Measurements from ENCODE around the gene IQSEC1.

The IQSEC1 gene

DNA sequence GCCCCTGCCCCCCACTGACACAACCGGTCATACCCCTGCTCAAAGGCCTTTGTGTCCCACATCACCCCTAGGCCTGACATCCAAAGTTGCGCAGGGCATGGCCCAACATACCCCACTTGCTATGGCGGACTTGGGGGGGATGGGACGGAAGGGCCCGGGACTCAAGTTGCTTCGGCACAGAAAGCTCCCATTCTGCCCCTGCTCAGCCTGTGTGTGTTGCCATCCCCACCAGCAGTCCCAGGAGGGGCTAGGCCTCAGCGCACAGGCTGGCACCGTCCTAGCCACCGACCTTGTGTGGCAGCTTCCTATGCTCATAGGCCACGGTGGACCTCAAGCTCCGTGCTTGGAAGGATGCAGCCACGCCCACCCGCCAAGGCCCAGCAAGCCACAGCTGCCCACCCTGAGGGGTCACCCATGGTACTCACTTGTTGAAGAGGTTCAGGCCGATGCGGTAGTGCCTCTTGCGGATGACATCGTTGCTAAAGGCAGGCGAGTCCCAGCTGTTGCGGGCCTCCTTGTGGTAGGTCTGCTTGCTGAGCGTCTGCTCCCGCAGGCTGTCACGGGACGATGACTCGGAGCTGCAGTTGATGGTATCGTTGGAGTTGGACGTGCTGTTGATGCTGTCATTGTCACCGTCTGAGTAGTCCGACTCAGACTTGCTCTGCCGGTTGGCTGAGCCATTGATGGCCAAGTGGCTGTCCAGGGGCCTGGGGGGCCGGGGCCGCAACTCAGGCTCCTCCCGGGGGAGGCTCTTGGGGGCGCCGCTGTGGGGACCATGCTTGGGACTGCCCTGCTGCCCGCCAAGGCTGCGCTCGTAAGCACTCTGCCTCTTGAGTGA, 138.0 kb downstream of the IQSEC1 start:
- no peak overlapping the region for H3K27ac ChIP-seq (replicated peaks; ENCODE audit: low read length)
- no peak overlapping the region for H2BK12ac ChIP-seq (ENCODE audit: low read length)
- no peak overlapping the region for H3K4me2 ChIP-seq (ENCODE audit: insufficient read depth, low read length, poor library complexity, severe bottlenecking)
- no peak overlapping the region for H4K8ac ChIP-seq (ENCODE audit: low read depth, low read length)
- no peaks in the 10 kb centered on the region for H3K9me3 ChIP-seq (replicated peaks in 1 of 2; ENCODE audit: control insufficient read depth in 2 of 2, insufficient read depth in 1 of 2, low read depth in 1 of 2, low read length in 2 of 2)
- no peak overlapping the region for H3K4me3 ChIP-seq (ENCODE audit: low read length in 2 of 2)
- H3K14ac ChIP-seq (ENCODE audit: low read length): no peak overlapping the region
- WGBS, 2 donors (ENCODE audit: extremely low coverage in 2 of 2, insufficient read length in 2 of 2, insufficient replicate concordance in 1 of 2): no CpG with 5 or more reads among the region's 37 CpGs
- H4K91ac ChIP-seq (ENCODE audit: low read depth, low read length, poor library complexity): no peak overlapping the region
- H3K4ac ChIP-seq (ENCODE audit: low read length): no peak overlapping the region
- H3K4me1 ChIP-seq (ENCODE audit: control insufficient read depth in 2 of 2, insufficient read depth in 1 of 2, low read depth in 1 of 2, low read length in 2 of 2): no peaks in the 10 kb centered on the region
- no peak overlapping the region for H2AK5ac ChIP-seq (ENCODE audit: low read depth, low read length)
- peak overlapping the region; percentile 37 for H3K23ac ChIP-seq (ENCODE audit: low read depth, low read length, poor library complexity)
- peak overlapping the region; percentile 48 for H2BK5ac ChIP-seq (ENCODE audit: low read length)
- DNase-seq (ENCODE audit: low spot score): no peak
- H3K18ac ChIP-seq (ENCODE audit: low read length): peak overlapping the region; percentile 30
- no peak overlapping the region for H3K9ac ChIP-seq (ENCODE audit: low read depth, low read length, poor library complexity)
- no peak overlapping the region for H2BK15ac ChIP-seq (ENCODE audit: low read length)
- H3K36me3 ChIP-seq (replicated peaks in 1 of 2; ENCODE audit: control insufficient read depth in 2 of 2, insufficient read depth in 2 of 2, low read length in 2 of 2): peaks cover 36 to 81% of the 10 kb centered on the region in 2 donors
- peaks cover 22% of the 10 kb centered on the region for H3K79me1 ChIP-seq (ENCODE audit: low read depth, low read length)
- H2BK120ac ChIP-seq (ENCODE audit: low read depth, low read length): no peak overlapping the region
- no peak overlapping the region for H2AFZ ChIP-seq (ENCODE audit: low read length)
- H3K27me3 ChIP-seq (ENCODE audit: control insufficient read depth in 3 of 3, insufficient read depth in 3 of 3, low read depth in 1 of 3, low read length in 3 of 3): no peaks in the 10 kb centered on the region

DNA sequence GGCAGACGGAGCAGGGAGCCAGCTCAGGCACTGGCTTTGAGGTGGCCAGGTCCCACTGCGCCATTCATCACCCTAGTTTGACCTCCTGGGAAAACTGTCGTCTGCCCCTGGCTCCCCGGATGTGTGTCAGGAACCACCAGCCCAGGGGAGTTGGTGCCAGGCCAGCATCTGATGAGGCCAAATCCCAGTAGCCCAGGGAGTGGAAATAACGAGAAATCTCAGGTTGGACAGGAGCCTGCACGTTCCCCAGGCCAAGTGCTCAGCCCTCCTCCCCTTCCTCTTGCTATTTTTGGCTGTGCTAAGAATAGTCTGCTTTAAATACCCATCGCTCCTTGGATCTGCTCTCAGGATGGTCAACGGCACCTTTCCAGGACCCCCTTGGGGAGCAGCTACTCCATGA, 138.8 kb downstream of the IQSEC1 start:
- Histone ChIP-seq H3K4ac (ENCODE audit: low read length) (no peak overlapping the region), H2BK120ac (ENCODE audit: low read depth, low read length) (no peak overlapping the region), H3K23ac (ENCODE audit: low read depth, low read length, poor library complexity) (peak overlapping the region; percentile 29), H2BK15ac (ENCODE audit: low read length) (no peak overlapping the region), H3K18ac (ENCODE audit: low read length) (no peak overlapping the region), H3K14ac (ENCODE audit: low read length) (no peak overlapping the region), H4K91ac (ENCODE audit: low read depth, low read length, poor library complexity) (no peak overlapping the region), H3K36me3 (replicated peaks in 1 of 2; ENCODE audit: control insufficient read depth in 2 of 2, insufficient read depth in 2 of 2, low read length in 2 of 2) (peaks cover 34 to 74% of the 10 kb centered on the region in 2 donors), H2BK12ac (ENCODE audit: low read length) (no peak overlapping the region), H3K27ac (replicated peaks; ENCODE audit: low read length) (no peak overlapping the region), H2BK5ac (ENCODE audit: low read length) (no peak overlapping the region), H2AK5ac (ENCODE audit: low read depth, low read length) (no peak overlapping the region), H3K9me3 (replicated peaks in 1 of 2; ENCODE audit: control insufficient read depth in 2 of 2, insufficient read depth in 1 of 2, low read depth in 1 of 2, low read length in 2 of 2) (no peaks in the 10 kb centered on the region), H3K9ac (ENCODE audit: low read depth, low read length, poor library complexity) (no peak overlapping the region), H3K4me2 (ENCODE audit: insufficient read depth, low read length, poor library complexity, severe bottlenecking) (no peak overlapping the region), H2AFZ (ENCODE audit: low read length) (no peak overlapping the region), H3K79me1 (ENCODE audit: low read depth, low read length) (peaks cover 22% of the 10 kb centered on the region), H3K27me3 (ENCODE audit: control insufficient read depth in 3 of 3, insufficient read depth in 3 of 3, low read depth in 1 of 3, low read length in 3 of 3) (no peaks in the 10 kb centered on the region), H3K4me3 (ENCODE audit: low read length in 2 of 2) (no peak overlapping the region), H4K8ac (ENCODE audit: low read depth, low read length) (no peak overlapping the region), H3K4me1 (ENCODE audit: control insufficient read depth in 2 of 2, insufficient read depth in 1 of 2, low read depth in 1 of 2, low read length in 2 of 2) (no peaks in the 10 kb centered on the region)
- WGBS, 2 donors (ENCODE audit: extremely low coverage in 2 of 2, insufficient read length in 2 of 2, insufficient replicate concordance in 1 of 2): no CpG with 5 or more reads among the region's 8 CpGs
- no peak for DNase-seq (ENCODE audit: low spot score)

DNA sequence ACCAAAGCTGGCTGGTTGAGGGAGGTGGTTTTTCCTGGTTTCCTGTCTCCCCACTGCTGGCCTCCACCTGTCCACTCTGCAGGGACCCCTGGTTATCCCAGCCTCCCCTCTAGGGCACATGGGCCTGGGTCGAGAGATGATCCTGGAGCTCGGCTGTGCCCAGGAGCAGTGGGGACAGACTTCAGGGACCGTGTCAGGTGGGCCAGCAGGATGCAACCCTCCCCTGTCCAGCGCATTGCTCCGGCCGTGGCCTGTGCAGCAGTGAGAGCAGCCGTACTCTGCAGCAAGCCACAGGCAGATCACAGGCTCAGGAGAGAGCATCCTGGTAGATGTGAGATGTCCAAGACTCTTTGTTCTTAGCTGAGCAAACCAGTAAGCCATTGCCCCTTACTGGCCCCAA, 139.3 kb downstream of the IQSEC1 start:
- no peak overlapping the region for H2AFZ ChIP-seq (ENCODE audit: low read length)
- peaks cover 34 to 72% of the 10 kb centered on the region in 2 donors for H3K36me3 ChIP-seq (replicated peaks in 1 of 2; ENCODE audit: control insufficient read depth in 2 of 2, insufficient read depth in 2 of 2, low read length in 2 of 2)
- no peak overlapping the region for H3K18ac ChIP-seq (ENCODE audit: low read length)
- no peak overlapping the region for H2BK15ac ChIP-seq (ENCODE audit: low read length)
- H2BK12ac ChIP-seq (ENCODE audit: low read length): no peak overlapping the region
- no peak overlapping the region for H2AK5ac ChIP-seq (ENCODE audit: low read depth, low read length)
- no CpG with 5 or more reads among the region's 7 CpGs for WGBS, 2 donors (ENCODE audit: extremely low coverage in 2 of 2, insufficient read length in 2 of 2, insufficient replicate concordance in 1 of 2)
- H4K91ac ChIP-seq (ENCODE audit: low read depth, low read length, poor library complexity): no peak overlapping the region
- H2BK5ac ChIP-seq (ENCODE audit: low read length): no peak overlapping the region
- no peak overlapping the region for H3K23ac ChIP-seq (ENCODE audit: low read depth, low read length, poor library complexity)
- no peak for DNase-seq (ENCODE audit: low spot score)
- H3K79me1 ChIP-seq (ENCODE audit: low read depth, low read length): peaks cover 22% of the 10 kb centered on the region
- no peak overlapping the region for H3K14ac ChIP-seq (ENCODE audit: low read length)
- H3K9me3 ChIP-seq (replicated peaks in 1 of 2; ENCODE audit: control insufficient read depth in 2 of 2, insufficient read depth in 1 of 2, low read depth in 1 of 2, low read length in 2 of 2): no peaks in the 10 kb centered on the region
- no peak overlapping the region for H3K4me2 ChIP-seq (ENCODE audit: insufficient read depth, low read length, poor library complexity, severe bottlenecking)
- H3K4me3 ChIP-seq (ENCODE audit: low read length in 2 of 2): no peak overlapping the region
- no peaks in the 10 kb centered on the region for H3K4me1 ChIP-seq (ENCODE audit: control insufficient read depth in 2 of 2, insufficient read depth in 1 of 2, low read depth in 1 of 2, low read length in 2 of 2)
- no peak overlapping the region for H4K8ac ChIP-seq (ENCODE audit: low read depth, low read length)
- no peak overlapping the region for H3K27ac ChIP-seq (replicated peaks; ENCODE audit: low read length)
- H3K9ac ChIP-seq (ENCODE audit: low read depth, low read length, poor library complexity): no peak overlapping the region
- H3K4ac ChIP-seq (ENCODE audit: low read length): no peak overlapping the region
- H2BK120ac ChIP-seq (ENCODE audit: low read depth, low read length): no peak overlapping the region
- no peaks in the 10 kb centered on the region for H3K27me3 ChIP-seq (ENCODE audit: control insufficient read depth in 3 of 3, insufficient read depth in 3 of 3, low read depth in 1 of 3, low read length in 3 of 3)

DNA sequence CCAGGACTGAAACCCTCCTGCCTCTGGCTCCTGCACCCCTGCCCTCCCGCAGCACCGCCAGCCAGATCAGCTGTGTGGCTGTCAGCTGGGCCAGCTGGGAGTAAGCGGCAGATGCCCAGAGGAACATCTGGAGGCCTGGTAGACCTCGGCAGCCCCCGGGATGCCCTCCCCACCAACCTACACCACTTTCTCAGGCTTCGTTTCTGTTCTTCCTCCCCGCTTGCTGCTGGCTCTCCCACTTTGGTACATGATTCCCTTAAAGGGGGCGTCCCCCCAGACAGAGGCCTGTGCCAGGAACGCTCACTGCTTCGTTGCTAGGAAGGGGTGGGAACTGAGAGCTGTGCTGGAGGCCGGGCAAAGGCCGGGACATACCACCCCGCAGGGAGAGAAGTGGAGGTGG, 140.5 kb downstream of the IQSEC1 start:
- no peak overlapping the region for H2AFZ ChIP-seq (ENCODE audit: low read length)
- no peak for DNase-seq (ENCODE audit: low spot score)
- H3K18ac ChIP-seq (ENCODE audit: low read length): peak overlapping the region; percentile 11
- no peak overlapping the region for H3K4me2 ChIP-seq (ENCODE audit: insufficient read depth, low read length, poor library complexity, severe bottlenecking)
- no peak overlapping the region for H3K14ac ChIP-seq (ENCODE audit: low read length)
- WGBS, 2 donors (ENCODE audit: extremely low coverage in 2 of 2, insufficient read length in 2 of 2, insufficient replicate concordance in 1 of 2): no CpG with 5 or more reads among the region's 13 CpGs
- no peaks in the 10 kb centered on the region for H3K27me3 ChIP-seq (ENCODE audit: control insufficient read depth in 3 of 3, insufficient read depth in 3 of 3, low read depth in 1 of 3, low read length in 3 of 3)
- H3K27ac ChIP-seq (replicated peaks; ENCODE audit: low read length): no peak overlapping the region
- H3K4me1 ChIP-seq (ENCODE audit: control insufficient read depth in 2 of 2, insufficient read depth in 1 of 2, low read depth in 1 of 2, low read length in 2 of 2): no peaks in the 10 kb centered on the region
- H3K79me1 ChIP-seq (ENCODE audit: low read depth, low read length): peaks cover 19% of the 10 kb centered on the region
- H2AK5ac ChIP-seq (ENCODE audit: low read depth, low read length): no peak overlapping the region
- no peaks in the 10 kb centered on the region for H3K9me3 ChIP-seq (replicated peaks in 1 of 2; ENCODE audit: control insufficient read depth in 2 of 2, insufficient read depth in 1 of 2, low read depth in 1 of 2, low read length in 2 of 2)
- no peak overlapping the region for H2BK120ac ChIP-seq (ENCODE audit: low read depth, low read length)
- H2BK12ac ChIP-seq (ENCODE audit: low read length): no peak overlapping the region
- no peak overlapping the region for H3K4me3 ChIP-seq (ENCODE audit: low read length in 2 of 2)
- H3K9ac ChIP-seq (ENCODE audit: low read depth, low read length, poor library complexity): peak overlapping the region; percentile 3
- H4K8ac ChIP-seq (ENCODE audit: low read depth, low read length): no peak overlapping the region
- peak overlapping the region; percentile 27 for H3K23ac ChIP-seq (ENCODE audit: low read depth, low read length, poor library complexity)
- H3K36me3 ChIP-seq (replicated peaks in 1 of 2; ENCODE audit: control insufficient read depth in 2 of 2, insufficient read depth in 2 of 2, low read length in 2 of 2): peaks cover 31 to 67% of the 10 kb centered on the region in 2 donors
- H4K91ac ChIP-seq (ENCODE audit: low read depth, low read length, poor library complexity): no peak overlapping the region
- peak overlapping the region; percentile 32 for H2BK5ac ChIP-seq (ENCODE audit: low read length)
- no peak overlapping the region for H2BK15ac ChIP-seq (ENCODE audit: low read length)
- H3K4ac ChIP-seq (ENCODE audit: low read length): no peak overlapping the region
